Measurements from ENCODE around the gene WNK4. TPM values are rescaled to one million over a fixed set of nuclear protein-coding genes. Genes with fewer than 3 reads are reported as not detected.

The WNK4 gene
- total and polyA plus RNA-seq, 9 of the 15 experiments (the other 6 are each of a cell fraction or from before 2014, with no cell fraction given) = 0.32 to 25.8 (median 4.5) TPM

GRCh38 chr17:42744806-42745617, 35.4 kb upstream of the WNK4 start, which contains the start of gene EZH1 (continued):
- TF ChIP-seq TSC22D4 (tag; IDR thresholded peaks at IDR 0.05) (no peak), WHSC1 (IDR thresholded peaks at IDR 0.05; ENCODE audit: low read length) (no peak), GABPB1 (CRISPR knock-in tag; IDR thresholded peaks at IDR 0.05) (peak; percentile 17; the same call in 1 of the 2 replicates), TBP (optimal IDR thresholded peaks at IDR 0.05; ENCODE audit: low read depth, low read length) (peak; percentile 53), PCBP1 (IDR thresholded peaks at IDR 0.05; ENCODE audit: low read depth, low read length, poor library complexity, severe bottlenecking) (peak; percentile 80), CREB1 (IDR thresholded peaks at IDR 0.05) (no peak), CREB1 (CRISPR knock-in tag; IDR thresholded peaks at IDR 0.05) (peak; percentile 34; the same call in 1 of the 2 replicates), STAT6 (CRISPR knock-in tag; IDR thresholded peaks at IDR 0.05) (no peak), ATF7 (IDR thresholded peaks at IDR 0.05) (peak; percentile 38; the same call in 1 of the 2 replicates), ZNF311 (CRISPR knock-in tag; IDR thresholded peaks at IDR 0.05) (no peak; the same call in 1 of the 2 replicates), PTBP1 (IDR thresholded peaks at IDR 0.05; ENCODE audit: low read depth, low read length) (no peak), HINFP (tag; conservative IDR thresholded peaks at IDR 0.05; ENCODE audit: low read depth) (peak; percentile 49; the same call in 1 of the 2 replicates), USF1 (CRISPR knock-in tag; IDR thresholded peaks at IDR 0.05) (0 out of 2 replicates have a peak, but pooled peaks have one; percentile 35), DMBX1 (CRISPR knock-in tag; IDR thresholded peaks at IDR 0.05; ENCODE audit: borderline replicate concordance) (peak; percentile 38; the same call in 1 of the 2 replicates), ZNF75A (CRISPR knock-in tag; IDR thresholded peaks at IDR 0.05) (no peak), GATAD2A (IDR thresholded peaks at IDR 0.05) (0 out of 2 replicates have a peak, but pooled peaks have one; percentile 53), CCNT2 (IDR thresholded peaks at IDR 0.05; ENCODE audit: borderline replicate concordance, extremely low read depth, insufficient read length, low read depth, low read length) (peak; percentile 62), ZNF551 (CRISPR knock-in tag; IDR thresholded peaks at IDR 0.05) (no peak), ZNF184 (CRISPR knock-in tag; IDR thresholded peaks at IDR 0.05) (no peak), HNRNPH1 (optimal IDR thresholded peaks at IDR 0.05; ENCODE audit: low read depth, low read length) (no peak), SP2 (IDR thresholded peaks at IDR 0.05; ENCODE audit: extremely low read depth, low read depth, low read length, poor library complexity, severe bottlenecking) (no peak), BRD4 (IDR thresholded peaks at IDR 0.05) (no peak), TOE1 (IDR thresholded peaks at IDR 0.05; ENCODE audit: borderline replicate concordance) (0 out of 2 replicates have a peak, but pooled peaks have one; percentile 54), TOE1 (CRISPR knock-in tag; IDR thresholded peaks at IDR 0.05; ENCODE audit: borderline replicate concordance, low read depth) (no peak)

Measured in K562 (cell line).